ENCODE results near the gene HSF5.

GRCh38 chr17:58416396-58416795 is 71.8 kb downstream of the HSF5 start:
- TF ChIP-seq POLR2A (IDR thresholded peaks at IDR 0.05; ENCODE audit: extremely low read depth, insufficient read length) = no peak
- TF ChIP-seq CTCF (IDR thresholded peaks at IDR 0.05; ENCODE audit: low read depth, low read length) = no peak
- no peak for TF ChIP-seq MYC (IDR thresholded peaks at IDR 0.05; ENCODE audit: low read depth, low read length)
- no peak for TF ChIP-seq MAX (IDR thresholded peaks at IDR 0.05; ENCODE audit: low read depth, low read length)

All from NB4 (cell line).